ENCODE results near the gene NMRK1.

Gene NMRK1

DNA sequence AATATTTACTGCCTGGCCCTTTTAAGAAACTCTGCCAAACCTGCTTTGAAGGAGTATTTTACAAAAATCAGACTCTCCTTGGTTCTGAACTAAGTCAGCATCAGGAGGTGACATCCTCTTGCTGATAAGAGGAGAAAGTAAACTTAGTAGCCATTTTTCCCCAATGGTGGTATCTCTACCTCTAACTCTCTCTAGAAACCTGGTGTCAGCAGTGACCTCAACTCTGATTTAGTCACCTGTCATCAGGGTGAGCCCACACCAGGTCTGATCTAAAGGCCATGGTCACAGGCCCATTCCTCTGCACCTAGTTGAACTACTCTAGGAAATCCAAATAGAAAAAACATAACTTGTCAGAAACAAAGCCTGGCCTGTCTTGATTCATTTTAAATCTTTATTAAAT lies 64.1 kb downstream of the NMRK1 start:
- 0 out of 2 replicates have a peak, but pooled peaks cover 3% of the 10 kb centered on the region for H3K4me1 ChIP-seq (ENCODE audit: control insufficient read depth, insufficient read depth, low read length)
- H3K4me3 ChIP-seq (ENCODE audit: low read depth, low read length): no peak overlapping the region
- no peak overlapping the region for H3K27ac ChIP-seq (ENCODE audit: extremely low read depth, low read depth, low read length)
- no peak for TF ChIP-seq ZNF366 (tag by site-specific recombination; conservative IDR thresholded peaks at IDR 0.05)
- TF ChIP-seq EGR2 (tag by site-specific recombination; IDR thresholded peaks at IDR 0.05; ENCODE audit: low read depth): no peak
- no peak for TF ChIP-seq GLI4 (tag by site-specific recombination; IDR thresholded peaks at IDR 0.05)
- no peak for TF ChIP-seq GLIS2 (tag by site-specific recombination; IDR thresholded peaks at IDR 0.05)
- no peak for TF ChIP-seq SP2 (tag by site-specific recombination; IDR thresholded peaks at IDR 0.05)
- TF ChIP-seq BCL11A (tag by site-specific recombination; IDR thresholded peaks at IDR 0.05; ENCODE audit: low read depth): no peak
- no peak for TF ChIP-seq FEZF1 (tag by site-specific recombination; IDR thresholded peaks at IDR 0.05)
- no peak for TF ChIP-seq ZBTB20 (tag by site-specific recombination; IDR thresholded peaks at IDR 0.05)
- TF ChIP-seq, protein P1, sequence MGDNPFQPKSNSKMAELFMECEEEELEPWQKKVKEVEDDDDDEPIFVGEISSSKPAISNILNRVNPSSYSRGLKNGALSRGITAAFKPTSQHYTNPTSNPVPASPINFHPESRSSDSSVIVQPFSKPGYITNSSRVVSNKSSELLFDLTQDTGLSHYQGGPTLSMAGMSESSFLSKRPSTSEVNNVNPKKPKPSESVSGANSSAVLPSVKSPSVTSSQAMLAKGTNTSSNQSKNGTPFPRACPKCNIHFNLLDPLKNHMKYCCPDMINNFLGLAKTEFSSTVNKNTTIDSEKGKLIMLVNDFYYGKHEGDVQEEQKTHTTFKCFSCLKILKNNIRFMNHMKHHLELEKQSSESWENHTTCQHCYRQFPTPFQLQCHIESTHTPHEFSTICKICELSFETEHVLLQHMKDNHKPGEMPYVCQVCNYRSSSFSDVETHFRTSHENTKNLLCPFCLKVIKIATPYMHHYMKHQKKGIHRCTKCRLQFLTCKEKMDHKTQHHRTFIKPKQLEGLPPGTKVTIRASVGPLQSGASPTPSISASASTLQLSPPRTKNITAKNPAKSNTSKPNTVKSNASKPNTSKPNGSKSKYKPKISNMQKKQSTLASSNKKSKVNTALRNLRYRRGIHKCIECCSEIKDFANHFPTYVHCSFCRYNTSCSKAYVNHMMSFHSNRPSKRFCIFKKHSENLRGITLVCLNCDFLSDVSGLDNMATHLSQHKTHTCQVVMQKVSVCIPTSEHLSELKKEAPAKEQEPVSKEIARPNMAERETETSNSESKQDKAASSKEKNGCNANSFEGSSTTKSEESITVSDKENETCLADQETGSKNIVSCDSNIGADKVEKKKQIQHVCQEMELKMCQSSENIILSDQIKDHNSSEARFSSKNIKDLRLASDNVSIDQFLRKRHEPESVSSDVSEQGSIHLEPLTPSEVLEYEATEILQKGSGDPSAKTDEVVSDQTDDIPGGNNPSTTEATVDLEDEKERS (tag by site-specific recombination; IDR thresholded peaks at IDR 0.05): no peak
- no peak for TF ChIP-seq ZNF623 (tag by site-specific recombination; IDR thresholded peaks at IDR 0.05)
- no peak for TF ChIP-seq ZNF223 (tag by site-specific recombination; IDR thresholded peaks at IDR 0.05)
- TF ChIP-seq ZNF133 (tag by site-specific recombination; IDR thresholded peaks at IDR 0.05): no peak
- no peak for TF ChIP-seq KLF8 (tag by site-specific recombination; IDR thresholded peaks at IDR 0.05)
- TF ChIP-seq ZNF777 (tag by site-specific recombination; IDR thresholded peaks at IDR 0.05; ENCODE audit: borderline replicate concordance): no peak
- TF ChIP-seq ZNF2 (tag by site-specific recombination; IDR thresholded peaks at IDR 0.05): no peak
- no peak for TF ChIP-seq ZNF214 (tag by site-specific recombination; IDR thresholded peaks at IDR 0.05; ENCODE audit: borderline replicate concordance)
- no peak for TF ChIP-seq ZNF140 (tag by site-specific recombination; IDR thresholded peaks at IDR 0.05)
- TF ChIP-seq KLF1 (tag by site-specific recombination; IDR thresholded peaks at IDR 0.05): no peak
- POLR2A ChIA-PET: no interaction called here
- no peaks in the 10 kb centered on the region for H3K36me3 ChIP-seq (ENCODE audit: control insufficient read depth in 2 of 2, insufficient read depth in 1 of 2, low read length in 2 of 2)
- CTCF ChIA-PET: interaction anchor here (0.7 to 1.9 kb wide), 3 partner anchors 60 to 250 kb away, joined by 3 to 7 read pairs (median 3); partner anchors contain the start of gene NMRK1
- H3K9me3 ChIP-seq (ENCODE audit: control insufficient read depth, insufficient read depth, low read depth, low read length): no peaks in the 10 kb centered on the region

DNA sequence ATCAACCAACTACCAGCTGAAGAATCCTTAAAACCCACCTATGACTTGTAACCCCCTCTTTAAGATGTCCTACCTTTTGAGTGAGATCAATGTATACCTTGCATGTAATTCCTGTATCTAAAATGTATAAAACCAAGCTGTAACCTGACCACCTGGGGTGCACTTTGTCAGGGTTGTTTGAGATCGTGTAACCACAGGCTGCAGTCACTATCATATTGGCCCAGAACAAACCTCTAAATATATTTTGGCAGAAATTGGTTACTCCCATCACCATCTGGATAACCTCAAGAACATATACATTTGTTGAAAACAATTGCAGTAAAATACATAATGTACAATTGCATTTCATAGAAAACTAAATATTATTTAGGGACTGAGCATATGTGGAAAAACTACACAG lies 68.3 kb downstream of the NMRK1 start:
- Histone ChIP-seq H3K9me3 (ENCODE audit: control insufficient read depth, insufficient read depth, low read depth, low read length) (no peaks in the 10 kb centered on the region), H3K4me1 (ENCODE audit: control insufficient read depth, insufficient read depth, low read length) (0 out of 2 replicates have a peak, but pooled peaks cover 3% of the 10 kb centered on the region), H3K27ac (ENCODE audit: extremely low read depth, low read depth, low read length) (no peak overlapping the region), H3K36me3 (ENCODE audit: control insufficient read depth in 2 of 2, insufficient read depth in 1 of 2, low read length in 2 of 2) (peaks cover 0 to 11% of the 10 kb centered on the region in 2 experiments; a peak in 1 of 3 replicates), H3K4me3 (ENCODE audit: low read depth, low read length) (no peak overlapping the region)
- TF ChIP-seq ZNF510 (tag by site-specific recombination; IDR thresholded peaks at IDR 0.05; ENCODE audit: insufficient replicate concordance) (no peak), ZNF610 (tag by site-specific recombination; IDR thresholded peaks at IDR 0.05; ENCODE audit: borderline replicate concordance) (no peak)
- CTCF ChIA-PET: interaction anchor here (1.2 kb wide), 1 partner anchor 8 kb away, joined by 3 read pairs; no protein-coding TSS in a partner anchor
- POLR2A ChIA-PET: interaction anchor here (1.9 kb wide), 1 partner anchor 9 kb away, joined by 5 read pairs; the partner anchor contains the start of gene CARNMT1

GRCh38 chr9:75019022-75019421 lies 68.9 kb downstream of the NMRK1 start:
- Histone ChIP-seq H3K9me3 (ENCODE audit: control insufficient read depth, insufficient read depth, low read depth, low read length) (no peaks in the 10 kb centered on the region), H3K27ac (ENCODE audit: extremely low read depth, low read depth, low read length) (no peak overlapping the region), H3K36me3 (ENCODE audit: control insufficient read depth in 2 of 2, insufficient read depth in 1 of 2, low read length in 2 of 2) (peaks cover 0 to 14% of the 10 kb centered on the region in 2 experiments; a peak in 1 of 3 replicates), H3K4me1 (ENCODE audit: control insufficient read depth, insufficient read depth, low read length) (0 out of 2 replicates have a peak, but pooled peaks cover 3% of the 10 kb centered on the region), H3K4me3 (ENCODE audit: low read depth, low read length) (no peak overlapping the region)
- ChIA-PET CTCF (interaction anchor here (0.9 to 1.2 kb wide), 2 partner anchors 9 to 1199 kb away, joined by 3 read pairs; no protein-coding TSS in a partner anchor), POLR2A (interaction anchor here (1.9 kb wide), 1 partner anchor 9 kb away, joined by 5 read pairs; the partner anchor contains the start of gene CARNMT1)
- TF ChIP-seq ZNF558 (tag by site-specific recombination; IDR thresholded peaks at IDR 0.05) (no peak), ZNF416 (tag by site-specific recombination; IDR thresholded peaks at IDR 0.05) (no peak), ZNF514 (tag by site-specific recombination; IDR thresholded peaks at IDR 0.05) (no peak), ZNF175 (tag by site-specific recombination; IDR thresholded peaks at IDR 0.05) (no peak), ZNF155 (tag by site-specific recombination; IDR thresholded peaks at IDR 0.05) (no peak), MYNN (tag by site-specific recombination; IDR thresholded peaks at IDR 0.05; ENCODE audit: borderline replicate concordance) (no peak)

Measured in HEK293 (cell line).